ENCODE results near the gene GABRB3. TPM values are rescaled to one million over a fixed set of nuclear protein-coding genes. Genes with fewer than 3 reads are reported as not detected.

Gene GABRB3
- total and polyA plus RNA-seq, 10 donors, result 0.09 to 7.0 (median 1.2) TPM

- H3K27ac ChIP-seq, result no peak overlapping the region
- H3K36me3 ChIP-seq, result no peaks in the 10 kb centered on the region
- H3K9me3 ChIP-seq, result peaks cover 0 to 15% (median 2%) of the 10 kb centered on the region in 8 donors
- TF ChIP-seq POLR2AphosphoS5 (IDR thresholded peaks at IDR 0.05) (peak in 1 of 3 donors; percentile 33), POLR2A (IDR thresholded peaks at IDR 0.05) (no peak)
- no peak overlapping the region for H3K4me3 ChIP-seq
- intact Hi-C loops (cut with DNase I; ENCODE audit: low total_unique reads), result no loop called here
- 44 to 57% (median 45%) methylated on average over 4 of the region's 4 CpGs for WGBS, 5 donors
- no peak for DNase-seq
- peaks cover 0 to 12% (median 4%) of the 10 kb centered on the region in 6 donors for H3K4me1 ChIP-seq
- H3K27me3 ChIP-seq (replicated peaks in 1 of 7), result peaks cover 0 to 8% (median 0%) of the 10 kb centered on the region in 7 donors
Observed at GRCh38 chr15:26806151-26806550, 33.3 kb upstream of the GABRB3 start.

DNA sequence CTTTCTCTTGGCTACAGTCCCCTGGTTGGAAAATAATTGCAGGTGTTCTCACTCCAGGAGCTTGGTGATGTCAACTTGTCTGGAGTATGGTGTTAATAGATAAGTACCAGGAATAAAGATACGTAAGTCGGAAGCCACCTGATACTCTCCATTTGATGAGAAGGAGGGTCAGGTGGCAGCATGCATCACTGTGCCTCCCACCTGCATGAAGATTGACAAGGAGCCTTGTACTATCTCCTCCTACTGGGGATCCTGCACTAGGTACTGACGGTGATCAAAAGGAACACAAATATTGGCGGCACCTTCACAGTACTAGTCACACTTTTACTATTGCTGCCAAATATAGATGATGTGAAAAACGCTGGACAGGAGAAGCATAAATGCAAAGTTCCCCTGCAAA, 32.6 kb upstream of the GABRB3 start:
- no peak overlapping the region for H3K27ac ChIP-seq
- no peaks in the 10 kb centered on the region for H3K36me3 ChIP-seq
- no peak for TF ChIP-seq POLR2A (IDR thresholded peaks at IDR 0.05)
- TF ChIP-seq, protein P1, sequence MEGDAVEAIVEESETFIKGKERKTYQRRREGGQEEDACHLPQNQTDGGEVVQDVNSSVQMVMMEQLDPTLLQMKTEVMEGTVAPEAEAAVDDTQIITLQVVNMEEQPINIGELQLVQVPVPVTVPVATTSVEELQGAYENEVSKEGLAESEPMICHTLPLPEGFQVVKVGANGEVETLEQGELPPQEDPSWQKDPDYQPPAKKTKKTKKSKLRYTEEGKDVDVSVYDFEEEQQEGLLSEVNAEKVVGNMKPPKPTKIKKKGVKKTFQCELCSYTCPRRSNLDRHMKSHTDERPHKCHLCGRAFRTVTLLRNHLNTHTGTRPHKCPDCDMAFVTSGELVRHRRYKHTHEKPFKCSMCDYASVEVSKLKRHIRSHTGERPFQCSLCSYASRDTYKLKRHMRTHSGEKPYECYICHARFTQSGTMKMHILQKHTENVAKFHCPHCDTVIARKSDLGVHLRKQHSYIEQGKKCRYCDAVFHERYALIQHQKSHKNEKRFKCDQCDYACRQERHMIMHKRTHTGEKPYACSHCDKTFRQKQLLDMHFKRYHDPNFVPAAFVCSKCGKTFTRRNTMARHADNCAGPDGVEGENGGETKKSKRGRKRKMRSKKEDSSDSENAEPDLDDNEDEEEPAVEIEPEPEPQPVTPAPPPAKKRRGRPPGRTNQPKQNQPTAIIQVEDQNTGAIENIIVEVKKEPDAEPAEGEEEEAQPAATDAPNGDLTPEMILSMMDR (IDR thresholded peaks at IDR 0.05 in 8 of 11, conservative IDR thresholded peaks at IDR 0.05 in 3 of 11), result no peak
- no peak for TF ChIP-seq POLR2AphosphoS5 (IDR thresholded peaks at IDR 0.05)
- no peak overlapping the region for H3K4me3 ChIP-seq
- 75 to 85% (median 77%) methylated on average over 5 of the region's 5 CpGs for WGBS, 5 donors
- peaks cover 0 to 8% (median 0%) of the 10 kb centered on the region in 7 donors for H3K27me3 ChIP-seq (replicated peaks in 1 of 7)
- H3K4me1 ChIP-seq, result peaks cover 0 to 12% (median 4%) of the 10 kb centered on the region in 6 donors
- DNase-seq, result no peak
- intact Hi-C loops (cut with DNase I; ENCODE audit: low total_unique reads), result no loop called here
- peaks cover 0 to 12% (median 0%) of the 10 kb centered on the region in 8 donors for H3K9me3 ChIP-seq

DNA sequence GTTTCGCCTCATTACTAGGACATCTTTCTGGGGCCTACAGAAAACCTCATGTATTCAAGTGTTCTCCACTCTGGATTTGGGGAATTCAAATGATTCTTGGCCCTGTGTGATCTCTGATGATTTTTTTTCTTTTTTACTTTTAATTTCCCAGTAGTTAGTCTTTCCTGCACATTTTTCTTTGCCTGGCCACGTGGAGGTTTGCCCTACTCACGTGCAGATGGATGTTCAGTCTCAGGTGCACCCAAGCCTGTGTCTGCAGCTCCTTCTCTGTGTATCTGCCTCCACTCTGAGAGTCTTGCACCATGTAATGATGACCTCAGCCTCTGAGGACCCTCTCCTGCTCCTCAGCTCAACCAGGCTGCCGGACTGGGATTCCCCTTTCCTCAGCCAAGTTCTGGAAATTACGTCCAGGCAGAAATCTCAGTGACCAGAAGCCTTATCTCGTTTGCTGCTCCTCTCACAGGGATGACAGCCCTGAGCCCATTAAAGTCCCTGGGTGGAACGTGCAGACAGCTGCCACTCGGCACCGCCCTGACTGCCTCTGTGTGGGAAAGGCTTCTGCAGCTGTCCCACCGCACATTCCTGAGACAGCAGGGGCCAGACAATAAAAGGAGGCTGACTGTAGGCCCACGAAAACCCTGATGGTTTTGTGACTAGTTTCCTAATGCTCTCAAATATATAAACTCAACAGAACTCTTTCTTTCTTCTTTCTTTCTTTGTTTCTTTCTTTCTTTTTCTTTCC, 31.4 kb upstream of the GABRB3 start:
- Histone ChIP-seq H3K36me3 (no peaks in the 10 kb centered on the region), H3K27me3 (replicated peaks in 1 of 7) (peaks cover 0 to 8% (median 0%) of the 10 kb centered on the region in 7 donors), H3K9me3 (peaks cover 0 to 7% (median 0%) of the 10 kb centered on the region in 8 donors), H3K4me3 (no peak overlapping the region), H3K4me1 (peaks cover 0 to 12% (median 4%) of the 10 kb centered on the region in 6 donors), H3K27ac (no peak overlapping the region)
- intact Hi-C loops (cut with DNase I; ENCODE audit: low total_unique reads), result no loop called here
- WGBS, 5 donors, result 58 to 67% (median 62%) methylated on average over 11 of the region's 11 CpGs
- TF ChIP-seq POLR2A (IDR thresholded peaks at IDR 0.05), result no peak
- TF ChIP-seq POLR2AphosphoS5 (IDR thresholded peaks at IDR 0.05), result no peak
- TF ChIP-seq, protein P1 (IDR thresholded peaks at IDR 0.05 in 8 of 11, conservative IDR thresholded peaks at IDR 0.05 in 3 of 11), result no peak
- no peak for DNase-seq

DNA sequence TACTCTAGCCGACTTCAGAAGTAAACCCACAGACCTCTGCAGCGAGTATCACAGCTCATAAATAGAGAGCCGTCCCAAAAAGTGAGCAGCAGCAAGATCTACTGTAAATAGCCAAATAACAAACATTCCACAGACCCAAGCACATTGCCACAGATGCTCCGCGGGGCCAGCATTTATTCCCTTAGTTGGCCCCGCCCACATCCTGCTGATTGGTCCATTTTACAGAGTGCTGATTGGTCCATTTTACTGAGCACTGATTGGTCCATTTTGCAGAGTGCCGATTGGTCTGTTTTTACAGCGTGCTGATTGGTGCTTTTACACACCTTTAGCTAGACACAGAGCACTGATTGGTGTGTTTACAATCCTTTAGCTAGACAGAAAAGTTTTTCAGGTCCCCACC, 17.3 kb upstream of the GABRB3 start:
- no peaks in the 10 kb centered on the region for H3K4me1 ChIP-seq
- H3K4me3 ChIP-seq, result no peak overlapping the region
- H3K27ac ChIP-seq, result no peak overlapping the region
- WGBS, 5 donors, result 81 to 88% (median 83%) methylated on average over 8 of the region's 8 CpGs
- intact Hi-C loops (cut with DNase I; ENCODE audit: low total_unique reads), result no loop called here
- H3K36me3 ChIP-seq, result no peaks in the 10 kb centered on the region
- TF ChIP-seq, protein P1 (IDR thresholded peaks at IDR 0.05 in 8 of 11, conservative IDR thresholded peaks at IDR 0.05 in 3 of 11), result no peak
- TF ChIP-seq POLR2A (IDR thresholded peaks at IDR 0.05) (no peak), POLR2AphosphoS5 (IDR thresholded peaks at IDR 0.05) (no peak)
- no peak for DNase-seq
- H3K27me3 ChIP-seq (replicated peaks in 1 of 7), result no peaks in the 10 kb centered on the region
- peaks cover 0 to 14% (median 5%) of the 10 kb centered on the region in 8 donors for H3K9me3 ChIP-seq

Data from spleen (tissue), 11 donors.